GM18502 (cell line): ENCODE data around the gene ZCCHC24.

Experiments
- ATAC-seq: cut with Tn5 transposase; IDR thresholded peaks from one replicate; pipeline ENCODE4 v1.9.1; 2021; ENCODE audit warnings: mild to moderate bottlenecking; ENCODE audit not compliant: unreplicated experiment, poor library complexity

The ZCCHC24 gene

DNA sequence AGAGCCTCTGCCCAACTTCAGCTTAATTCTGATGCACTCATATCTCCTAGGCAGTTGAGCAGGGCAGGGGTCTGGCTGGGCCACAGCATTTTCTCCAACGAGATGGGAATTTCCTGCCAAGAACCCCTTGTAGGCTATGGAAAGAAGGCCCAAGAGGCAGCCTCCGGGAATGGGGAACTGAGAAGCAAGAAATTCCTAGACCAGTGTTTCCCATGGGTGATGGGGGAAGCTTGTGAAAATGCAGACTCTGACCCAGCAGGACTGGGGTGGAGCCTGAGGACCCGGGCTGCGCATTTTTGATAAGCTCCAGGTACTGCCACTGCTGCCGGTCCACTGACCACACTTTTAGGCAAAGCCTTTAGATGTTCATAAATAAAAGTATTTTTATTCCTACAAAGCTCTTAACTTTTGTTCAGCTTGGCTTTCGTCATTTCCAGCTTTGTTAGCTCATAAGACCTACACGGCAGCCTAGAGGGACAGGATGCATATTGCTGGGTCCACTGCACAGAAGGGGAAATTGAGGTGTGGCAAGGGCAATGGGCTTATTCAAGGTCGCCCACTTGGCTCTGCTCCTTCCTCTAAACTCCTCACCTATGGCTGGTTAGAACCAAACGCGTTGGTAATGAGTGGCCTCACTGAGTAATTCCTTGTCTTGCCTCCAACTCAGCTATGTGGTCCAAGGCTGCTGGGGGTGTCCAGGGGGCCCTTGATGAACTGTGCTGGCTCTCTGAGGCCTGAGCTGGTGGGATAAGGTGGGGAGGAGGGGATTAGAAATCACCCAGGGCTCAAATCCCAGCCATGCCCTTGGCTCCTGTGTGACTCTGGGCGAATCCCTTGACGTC is 29.5 kb downstream of the ZCCHC24 start:
- no peak for ATAC-seq

- ATAC-seq, result no peak
Measured at GRCh38 chr10:79414714-79415113, 30.7 kb downstream of the ZCCHC24 start.

GRCh38 chr10:79413196-79413595 is 32.2 kb downstream of the ZCCHC24 start:
- no peak for ATAC-seq

- no peak for ATAC-seq
Measured at GRCh38 chr10:79412516-79412915, 32.9 kb downstream of the ZCCHC24 start.

- ATAC-seq, result no peak
Measured at GRCh38 chr10:79411546-79412495, 33.6 kb downstream of the ZCCHC24 start.

DNA sequence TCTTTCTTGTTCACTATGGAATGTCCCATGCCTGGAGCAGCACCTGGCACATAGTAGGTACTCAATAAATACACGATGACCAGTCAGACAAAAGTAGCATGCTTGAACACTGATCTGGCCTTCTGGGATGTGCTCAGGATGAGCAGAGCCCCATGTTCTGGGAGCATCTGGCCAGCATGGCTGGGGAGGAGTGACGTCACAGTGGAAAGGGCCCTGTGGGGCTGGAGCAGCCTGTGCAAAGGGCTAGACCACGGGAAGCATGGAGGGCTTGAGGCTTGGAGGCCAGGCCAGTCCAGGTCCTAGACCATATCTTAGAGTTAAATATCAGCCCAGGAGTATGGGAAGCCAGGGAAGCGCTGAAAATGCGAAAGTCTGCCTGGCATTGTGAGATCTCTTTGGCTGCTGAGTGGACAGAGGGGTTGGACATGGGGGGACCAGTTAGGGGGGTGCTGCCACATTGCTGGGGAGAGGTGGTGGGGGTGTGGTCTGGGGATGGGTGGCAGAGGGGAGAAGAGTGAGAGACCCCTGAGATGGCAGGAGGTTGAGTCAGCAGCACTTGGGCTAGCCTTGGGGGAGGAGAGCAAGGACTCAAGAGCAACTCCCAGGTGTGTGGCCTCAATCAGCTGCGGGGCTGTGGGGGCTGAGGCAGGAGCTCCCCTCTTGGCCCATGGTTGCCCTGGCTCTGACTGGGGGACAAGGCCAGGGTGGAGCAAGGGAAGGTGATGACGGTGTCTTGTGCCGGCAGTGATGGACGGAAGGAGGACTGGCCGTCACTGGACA is 34.9 kb downstream of the ZCCHC24 start:
- ATAC-seq, result no peak

DNA sequence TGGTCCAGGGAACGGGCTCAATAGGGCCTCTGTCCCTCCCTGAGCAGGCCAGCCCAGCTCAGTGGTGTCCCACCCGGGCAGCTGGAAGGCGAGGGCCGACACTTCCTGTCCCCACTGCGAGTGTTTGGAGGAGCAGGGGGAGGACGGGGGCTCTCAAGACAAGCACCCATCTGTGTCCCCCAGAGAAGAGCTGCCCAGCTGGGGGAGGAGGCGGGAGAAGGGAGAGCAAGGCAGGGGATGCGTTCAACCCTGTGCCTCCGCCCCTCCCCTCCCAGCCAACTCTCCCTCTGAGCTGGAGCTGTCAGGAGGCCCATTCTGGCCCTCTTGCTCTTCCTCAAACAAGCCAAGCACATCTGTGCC is 35.7 kb downstream of the ZCCHC24 start:
- no peak for ATAC-seq

- no peak for ATAC-seq
Measured at GRCh38 chr10:79409038-79409725, 36.2 kb downstream of the ZCCHC24 start.

DNA sequence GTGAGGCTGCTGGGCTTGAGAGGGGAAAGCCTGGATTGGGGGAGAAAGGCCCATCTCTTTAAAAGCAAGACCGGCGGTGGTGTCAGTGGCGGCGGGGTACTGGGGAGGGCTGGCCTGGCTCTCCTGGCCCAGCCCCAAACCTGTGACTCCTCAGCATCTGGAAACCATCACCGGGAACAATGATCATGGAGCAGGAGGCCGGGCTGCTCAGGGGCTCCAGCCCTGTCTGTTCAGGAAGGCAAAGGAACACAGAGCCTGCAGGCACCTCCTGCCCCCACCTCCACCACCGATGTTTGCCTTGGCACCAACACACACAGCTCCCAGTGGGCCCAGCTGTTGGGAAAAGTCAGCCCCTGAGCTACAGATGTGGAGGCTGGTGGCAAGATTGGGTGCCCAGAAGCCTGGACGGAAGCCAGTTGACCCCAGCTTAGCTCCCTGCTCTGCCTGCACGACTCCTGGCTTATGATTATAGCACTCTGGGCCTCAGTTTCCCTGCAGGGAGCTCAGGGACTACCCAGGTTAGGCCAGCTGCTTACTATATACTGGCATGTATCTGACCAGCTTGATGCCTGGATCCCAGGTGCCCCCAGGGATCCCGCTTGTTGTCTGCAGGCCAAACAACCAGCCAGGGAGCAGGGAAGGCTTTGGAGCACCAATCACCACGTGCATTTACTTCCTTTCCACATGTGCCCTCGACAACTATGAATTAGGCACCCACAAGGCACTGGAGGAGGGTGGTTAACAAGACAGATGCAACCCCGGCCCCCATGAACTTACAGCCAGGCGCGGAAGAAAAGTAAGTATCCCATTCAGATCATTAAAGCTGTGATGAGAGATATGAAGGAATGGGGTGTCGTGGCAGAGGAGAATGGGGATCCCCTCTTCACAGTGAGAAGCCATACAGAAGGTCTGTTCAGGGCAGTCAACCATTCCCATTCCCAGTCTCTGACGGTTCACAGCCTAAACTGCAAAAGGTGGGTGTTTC is 37.3 kb downstream of the ZCCHC24 start:
- no peak for ATAC-seq

- no peak for ATAC-seq
Measured at GRCh38 chr10:79407423-79407796, 38.0 kb downstream of the ZCCHC24 start.

- no peak for ATAC-seq
Measured at GRCh38 chr10:79406683-79407422, 38.6 kb downstream of the ZCCHC24 start.

- no peak for ATAC-seq
Measured at GRCh38 chr10:79405995-79406515, 39.4 kb downstream of the ZCCHC24 start.

GRCh38 chr10:79405221-79405994 is 40.0 kb downstream of the ZCCHC24 start:
- ATAC-seq, result no peak

DNA sequence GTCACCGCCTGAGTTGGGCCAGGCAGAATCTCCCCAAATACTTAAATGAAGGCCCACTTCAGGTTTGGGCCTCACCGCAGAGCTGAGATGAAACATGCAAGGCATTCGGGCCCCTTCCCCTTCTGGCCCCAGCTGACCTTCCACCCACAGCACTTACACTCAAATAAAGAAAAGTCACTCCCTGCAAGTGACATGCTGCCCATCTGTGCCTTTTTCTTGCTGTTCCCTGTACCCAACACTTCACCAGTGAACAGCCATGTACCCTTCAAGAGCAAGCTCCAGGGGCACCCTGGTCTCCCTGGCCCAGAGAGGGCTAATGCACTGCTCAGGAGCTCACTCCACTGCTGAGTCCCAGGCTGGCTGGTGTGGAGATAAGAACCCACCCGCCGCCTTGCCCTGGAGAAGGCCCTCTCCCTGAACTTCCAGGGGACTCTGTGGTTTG is 40.7 kb downstream of the ZCCHC24 start:
- ATAC-seq, result no peak

DNA sequence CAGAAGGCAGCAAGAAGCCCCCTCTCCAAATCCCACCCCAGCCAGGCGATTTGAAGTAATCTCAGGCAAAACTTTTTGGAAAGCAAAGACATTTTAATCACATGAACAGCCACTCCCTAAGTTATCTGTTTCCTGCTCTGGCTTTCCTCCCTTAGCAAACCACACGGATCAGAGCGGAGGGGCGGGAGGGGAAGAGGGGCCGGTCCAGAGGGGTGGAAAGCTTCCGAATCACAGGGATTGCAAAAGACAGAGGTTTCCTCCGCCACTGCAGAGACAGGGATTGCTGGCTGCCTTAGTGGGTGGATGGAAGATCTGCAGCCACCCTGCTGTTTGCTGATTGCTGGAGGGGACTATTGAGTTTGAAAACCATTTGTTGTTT is 41.2 kb downstream of the ZCCHC24 start:
- no peak for ATAC-seq

- no peak for ATAC-seq
Measured at GRCh38 chr10:79403441-79404230, 41.8 kb downstream of the ZCCHC24 start.
